Endodermal cell (in vitro differentiated cells): ENCODE measurements around the gene MOXD1. TPM values are rescaled to one million over a fixed set of nuclear protein-coding genes. Genes with fewer than 3 reads are reported as not detected.

Experiments
- DNase-seq: peaks from one replicate; pipeline ENCODE4 v3.0.0-alpha.2; 2017
- H3K27ac ChIP-seq: 2 replicates; pipeline ENCODE4 v1.5.1; 2013; ENCODE audit warnings: mild to moderate bottlenecking, low read depth, low read length, moderate library complexity
- H3K27me3 ChIP-seq: 2 replicates; pipeline ENCODE4 v1.6.1; 2013; ENCODE audit warnings: mild to moderate bottlenecking, low read length, moderate library complexity; ENCODE audit not compliant: insufficient read depth, control insufficient read depth, poor library complexity, severe bottlenecking
- H3K36me3 ChIP-seq: 2 replicates; pipeline ENCODE4 v1.7.0; 2013; ENCODE audit warnings: mild to moderate bottlenecking, low read length, moderate library complexity; ENCODE audit not compliant: control insufficient read depth, insufficient read depth
- H3K4me1 ChIP-seq: one replicate; pipeline ENCODE4 v1.7.0; 2013; ENCODE audit warnings: low read length; ENCODE audit not compliant: control insufficient read depth, insufficient read depth
- H3K4me3 ChIP-seq: 2 replicates; pipeline ENCODE4 v1.5.1; 2013; ENCODE audit warnings: mild to moderate bottlenecking, low read length, moderate library complexity
- H3K9ac ChIP-seq: 2 replicates; pipeline ENCODE4 v1.6.1; 2013; ENCODE audit warnings: mild to moderate bottlenecking, low read length, moderate library complexity; ENCODE audit not compliant: poor library complexity, severe bottlenecking; ENCODE audit errors: extremely low read depth
- H3K9me3 ChIP-seq: 2 replicates; pipeline ENCODE4 v1.6.1; 2013; ENCODE audit warnings: mild to moderate bottlenecking, low read length, moderate library complexity; ENCODE audit not compliant: control insufficient read depth
- H3K27ac Mint-ChIP-seq: 2 replicates; pipeline ENCODE4 v1.8.0; 2020; ENCODE audit warnings: mixed read lengths
- H3K27me3 Mint-ChIP-seq: 2 replicates; pipeline ENCODE4 v1.8.0; 2021; ENCODE audit warnings: mild to moderate bottlenecking, mixed read lengths; ENCODE audit not compliant: insufficient read depth
- H3K36me3 Mint-ChIP-seq: 2 replicates; pipeline ENCODE4 v1.8.0; 2020; ENCODE audit warnings: low read depth, mixed read lengths
- H3K4me1 Mint-ChIP-seq: 2 replicates; pipeline ENCODE4 v1.8.0; 2020; ENCODE audit warnings: mixed read lengths
- H3K4me3 Mint-ChIP-seq: 2 replicates; pipeline ENCODE4 v1.8.0; 2020; ENCODE audit warnings: mild to moderate bottlenecking, moderate library complexity, mixed read lengths
- H3K9me3 Mint-ChIP-seq: 2 replicates; pipeline ENCODE4 v1.8.0; 2020; ENCODE audit warnings: mild to moderate bottlenecking, mixed read lengths
- WGBS, 2 experiments: methylation state at CpG; one replicate each; pipeline versions ENCODE4 v1.1.5 to v1.1.7; 2013; ENCODE audit warnings: missing lambda C conversion rate in 2 of 2, mixed read lengths in 1 of 2; ENCODE audit not compliant: insufficient coverage in 1 of 2, insufficient read length in 1 of 2; 5-methylcytosine and 5-hydroxymethylcytosine counted together
- total RNA-seq, 2 donors: library from RNA; stranded (reverse); fragmentation: NEBNext Ultra II Directional in 1 of 2; extraction: Animal tissue kit (Norgen Biotek cat#: 25700) in 1 of 2; gene quantifications; 2 replicates in 1 of 2; 3 replicates in 1 of 2; pipeline ENCODE4 v1.2.1, GENCODE V29; 2021
- TF ChIP-seq, protein P1 (sequence below): fragments of 200-600 bp; sonication (generic); conservative IDR thresholded peaks from 2 replicates; pipeline ENCODE4 v1.5.0; 2021; ENCODE audit warnings: antibody characterized with exemption, mild to moderate bottlenecking

Gene MOXD1
- total RNA-seq, 2 donors from 2014 or later = 1.3 to 3.2 TPM

DNA sequence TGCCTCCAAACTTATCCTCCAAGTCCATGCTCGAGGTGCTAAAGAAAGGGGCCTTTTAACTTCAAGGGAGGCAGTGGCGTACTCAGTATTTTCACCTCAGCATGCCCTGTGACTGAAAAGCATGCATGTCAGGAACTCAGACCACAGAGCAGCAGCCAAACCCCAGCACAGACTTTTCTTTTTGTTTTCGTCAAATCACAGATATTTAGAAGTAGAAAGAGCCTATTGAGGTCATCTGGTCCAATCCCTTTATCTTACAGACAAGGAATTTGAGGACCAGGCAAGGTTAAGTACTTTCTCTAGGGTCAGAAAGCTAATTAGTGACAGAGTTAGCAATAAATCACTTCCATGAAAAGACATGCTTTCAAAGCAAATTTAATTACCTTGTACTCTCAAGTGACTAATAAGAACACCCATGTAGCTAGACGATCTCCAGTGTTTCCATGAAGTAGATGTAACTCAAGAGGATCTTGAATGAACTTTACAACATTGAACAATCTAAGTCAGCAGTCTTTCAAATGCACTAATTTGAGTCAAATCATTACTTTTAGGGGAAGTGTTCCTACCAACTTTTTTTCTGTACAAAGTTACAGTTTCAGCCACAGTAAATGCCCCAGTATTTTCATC, 35.9 kb downstream of the MOXD1 start:
- Histone ChIP-seq H3K36me3 (no peaks in the 10 kb centered on the region), H3K9ac (no peak overlapping the region), H3K27ac (no peak overlapping the region), H3K9me3 (no peaks in the 10 kb centered on the region), H3K4me3 (no peak overlapping the region), H3K4me1 (no peaks in the 10 kb centered on the region), H3K27me3 (no peaks in the 10 kb centered on the region)
- H3K27ac Mint-ChIP-seq = no peak overlapping the region
- TF ChIP-seq, protein P1, sequence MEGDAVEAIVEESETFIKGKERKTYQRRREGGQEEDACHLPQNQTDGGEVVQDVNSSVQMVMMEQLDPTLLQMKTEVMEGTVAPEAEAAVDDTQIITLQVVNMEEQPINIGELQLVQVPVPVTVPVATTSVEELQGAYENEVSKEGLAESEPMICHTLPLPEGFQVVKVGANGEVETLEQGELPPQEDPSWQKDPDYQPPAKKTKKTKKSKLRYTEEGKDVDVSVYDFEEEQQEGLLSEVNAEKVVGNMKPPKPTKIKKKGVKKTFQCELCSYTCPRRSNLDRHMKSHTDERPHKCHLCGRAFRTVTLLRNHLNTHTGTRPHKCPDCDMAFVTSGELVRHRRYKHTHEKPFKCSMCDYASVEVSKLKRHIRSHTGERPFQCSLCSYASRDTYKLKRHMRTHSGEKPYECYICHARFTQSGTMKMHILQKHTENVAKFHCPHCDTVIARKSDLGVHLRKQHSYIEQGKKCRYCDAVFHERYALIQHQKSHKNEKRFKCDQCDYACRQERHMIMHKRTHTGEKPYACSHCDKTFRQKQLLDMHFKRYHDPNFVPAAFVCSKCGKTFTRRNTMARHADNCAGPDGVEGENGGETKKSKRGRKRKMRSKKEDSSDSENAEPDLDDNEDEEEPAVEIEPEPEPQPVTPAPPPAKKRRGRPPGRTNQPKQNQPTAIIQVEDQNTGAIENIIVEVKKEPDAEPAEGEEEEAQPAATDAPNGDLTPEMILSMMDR = no peak
- no peaks in the 10 kb centered on the region for H3K36me3 Mint-ChIP-seq
- peak; percentile 51 for DNase-seq
- H3K9me3 Mint-ChIP-seq = no peaks in the 10 kb centered on the region
- no peak overlapping the region for H3K4me3 Mint-ChIP-seq
- no peaks in the 10 kb centered on the region for H3K27me3 Mint-ChIP-seq
- 67 to 73% methylated on average over 1 to 4 of the region's 4 CpGs for WGBS, 2 experiments
- H3K4me1 Mint-ChIP-seq = peaks cover 5% of the 10 kb centered on the region

DNA sequence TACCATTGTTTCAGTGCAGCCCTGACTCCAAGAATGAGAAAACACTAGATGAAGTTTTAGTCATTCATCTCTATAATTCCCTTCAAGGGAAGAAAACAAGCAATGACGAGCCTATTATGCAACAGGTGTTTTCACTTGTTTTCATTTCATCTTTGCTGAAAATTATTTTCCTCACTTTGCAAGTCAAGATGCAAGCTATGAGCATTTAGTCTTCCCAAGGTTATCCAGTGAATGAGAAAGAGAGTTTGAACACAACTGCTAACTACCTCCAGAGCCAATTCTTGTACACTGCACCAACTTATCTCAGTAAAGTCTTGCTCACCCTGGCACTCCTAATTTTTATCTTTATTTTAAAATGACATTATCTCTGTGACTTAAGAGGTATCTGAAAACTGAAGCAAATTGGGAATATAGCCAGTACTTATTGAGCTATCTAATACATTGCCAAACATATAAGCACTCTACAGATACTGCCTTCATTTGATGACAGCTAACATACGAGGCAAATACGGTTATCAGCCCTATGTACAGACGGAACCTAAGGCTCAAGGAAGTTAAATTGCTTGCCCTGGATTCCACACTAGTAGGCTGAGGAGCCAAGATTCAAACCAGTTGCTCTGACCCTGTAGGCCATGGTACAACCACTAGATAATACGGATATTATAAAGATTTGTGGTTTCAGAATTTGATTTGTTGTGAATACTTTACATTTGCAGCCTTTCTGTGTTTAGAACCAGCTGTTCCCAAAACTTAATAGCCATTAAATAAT, 36.8 kb downstream of the MOXD1 start:
- Histone ChIP-seq H3K27ac (no peak overlapping the region), H3K9ac (no peak overlapping the region), H3K4me1 (no peaks in the 10 kb centered on the region), H3K4me3 (no peak overlapping the region), H3K27me3 (no peaks in the 10 kb centered on the region), H3K9me3 (no peaks in the 10 kb centered on the region), H3K36me3 (no peaks in the 10 kb centered on the region)
- H3K9me3 Mint-ChIP-seq = no peaks in the 10 kb centered on the region
- WGBS, 2 experiments = 80 to 85% methylated on average over 4 to 5 of the region's 5 CpGs
- H3K4me3 Mint-ChIP-seq = no peak overlapping the region
- peaks cover 5% of the 10 kb centered on the region for H3K27me3 Mint-ChIP-seq
- TF ChIP-seq, protein P1 = no peak
- DNase-seq = no peak
- H3K36me3 Mint-ChIP-seq = no peaks in the 10 kb centered on the region
- H3K27ac Mint-ChIP-seq = no peak overlapping the region
- H3K4me1 Mint-ChIP-seq = peaks cover 5% of the 10 kb centered on the region

DNA sequence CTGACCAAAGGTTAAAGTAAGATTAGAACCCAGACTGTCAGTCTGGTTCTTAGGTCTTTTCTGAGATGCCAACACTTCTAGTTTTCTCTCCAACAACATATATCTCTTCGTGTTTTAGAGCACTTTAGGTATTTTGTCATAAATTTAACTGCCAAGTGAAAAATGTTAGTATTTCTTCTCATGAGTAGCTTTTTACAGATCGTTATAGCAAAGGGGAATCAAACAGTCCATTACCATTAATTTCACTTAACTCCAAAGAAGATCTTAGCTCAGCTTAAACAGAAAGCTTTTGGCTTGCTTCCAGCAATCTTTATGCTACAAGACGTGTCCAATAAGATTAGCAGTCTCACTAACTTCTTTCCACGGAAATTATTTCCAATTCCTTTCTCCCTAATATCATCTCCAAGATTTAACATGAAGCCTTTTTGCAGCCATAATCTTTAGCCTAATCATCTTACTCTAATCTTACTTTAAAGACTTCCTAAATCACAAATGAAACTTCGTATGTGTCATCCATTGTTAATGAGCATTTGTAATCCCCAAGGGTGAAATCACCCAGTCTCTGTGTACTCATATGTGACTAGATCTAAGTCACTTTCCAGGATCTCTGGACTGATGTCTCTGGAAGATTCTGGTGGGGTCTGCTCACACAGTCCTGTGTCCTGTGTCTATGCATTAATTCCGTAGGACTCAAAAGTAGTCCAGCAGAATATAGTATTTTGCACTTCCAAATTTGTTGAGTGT, 38.7 kb downstream of the MOXD1 start:
- Histone ChIP-seq H3K4me1 (no peaks in the 10 kb centered on the region), H3K36me3 (no peaks in the 10 kb centered on the region), H3K27ac (no peak overlapping the region), H3K4me3 (no peak overlapping the region), H3K9me3 (no peaks in the 10 kb centered on the region), H3K9ac (no peak overlapping the region), H3K27me3 (no peaks in the 10 kb centered on the region)
- no peak for DNase-seq
- Mint-ChIP-seq H3K27ac (no peak overlapping the region), H3K4me1 (peaks cover 5% of the 10 kb centered on the region), H3K9me3 (no peaks in the 10 kb centered on the region), H3K36me3 (no peaks in the 10 kb centered on the region), H3K4me3 (no peak overlapping the region), H3K27me3 (peaks cover 5% of the 10 kb centered on the region)
- WGBS, 2 experiments = 86 to 89% methylated on average over 6 of the region's 6 CpGs
- TF ChIP-seq, protein P1 = no peak
